Endodermal cell (in vitro differentiated cells): ENCODE measurements around the gene ORM1. TPM values are rescaled to one million over a fixed set of nuclear protein-coding genes. Genes with fewer than 3 reads are reported as not detected.

ENCODE experiments used
- DNase-seq: peaks from one replicate; pipeline ENCODE4 v3.0.0-alpha.2; 2017
- H3K27ac ChIP-seq: 2 replicates; pipeline ENCODE4 v1.5.1; 2013; ENCODE audit warnings: mild to moderate bottlenecking, low read depth, low read length, moderate library complexity
- H3K27me3 ChIP-seq: 2 replicates; pipeline ENCODE4 v1.6.1; 2013; ENCODE audit warnings: mild to moderate bottlenecking, low read length, moderate library complexity; ENCODE audit not compliant: insufficient read depth, control insufficient read depth, poor library complexity, severe bottlenecking
- H3K36me3 ChIP-seq: 2 replicates; pipeline ENCODE4 v1.7.0; 2013; ENCODE audit warnings: mild to moderate bottlenecking, low read length, moderate library complexity; ENCODE audit not compliant: control insufficient read depth, insufficient read depth
- H3K4me1 ChIP-seq: one replicate; pipeline ENCODE4 v1.7.0; 2013; ENCODE audit warnings: low read length; ENCODE audit not compliant: control insufficient read depth, insufficient read depth
- H3K4me3 ChIP-seq: 2 replicates; pipeline ENCODE4 v1.5.1; 2013; ENCODE audit warnings: mild to moderate bottlenecking, low read length, moderate library complexity
- H3K9ac ChIP-seq: 2 replicates; pipeline ENCODE4 v1.6.1; 2013; ENCODE audit warnings: mild to moderate bottlenecking, low read length, moderate library complexity; ENCODE audit not compliant: poor library complexity, severe bottlenecking; ENCODE audit errors: extremely low read depth
- H3K9me3 ChIP-seq: 2 replicates; pipeline ENCODE4 v1.6.1; 2013; ENCODE audit warnings: mild to moderate bottlenecking, low read length, moderate library complexity; ENCODE audit not compliant: control insufficient read depth
- H3K27ac Mint-ChIP-seq: 2 replicates; pipeline ENCODE4 v1.8.0; 2020; ENCODE audit warnings: mixed read lengths
- H3K27me3 Mint-ChIP-seq: 2 replicates; pipeline ENCODE4 v1.8.0; 2021; ENCODE audit warnings: mild to moderate bottlenecking, mixed read lengths; ENCODE audit not compliant: insufficient read depth
- H3K36me3 Mint-ChIP-seq: 2 replicates; pipeline ENCODE4 v1.8.0; 2020; ENCODE audit warnings: low read depth, mixed read lengths
- H3K4me1 Mint-ChIP-seq: 2 replicates; pipeline ENCODE4 v1.8.0; 2020; ENCODE audit warnings: mixed read lengths
- H3K4me3 Mint-ChIP-seq: 2 replicates; pipeline ENCODE4 v1.8.0; 2020; ENCODE audit warnings: mild to moderate bottlenecking, moderate library complexity, mixed read lengths
- H3K9me3 Mint-ChIP-seq: 2 replicates; pipeline ENCODE4 v1.8.0; 2020; ENCODE audit warnings: mild to moderate bottlenecking, mixed read lengths
- WGBS, 2 experiments: methylation state at CpG; one replicate each; pipeline versions ENCODE4 v1.1.5 to v1.1.7; 2013; ENCODE audit warnings: missing lambda C conversion rate in 2 of 2, mixed read lengths in 1 of 2; ENCODE audit not compliant: insufficient coverage in 1 of 2, insufficient read length in 1 of 2; 5-methylcytosine and 5-hydroxymethylcytosine counted together
- total RNA-seq, 2 donors: library from RNA; stranded (reverse); fragmentation: NEBNext Ultra II Directional in 1 of 2; extraction: Animal tissue kit (Norgen Biotek cat#: 25700) in 1 of 2; gene quantifications; 2 replicates in 1 of 2; 3 replicates in 1 of 2; pipeline ENCODE4 v1.2.1, GENCODE V29; 2021
- TF ChIP-seq, protein P1 (sequence below): fragments of 200-600 bp; sonication (generic); conservative IDR thresholded peaks from 2 replicates; pipeline ENCODE4 v1.5.0; 2021; ENCODE audit warnings: antibody characterized with exemption, mild to moderate bottlenecking

ORM1 gene
- total RNA-seq, 2 donors from 2014 or later: 0.59 TPM; not detected in 1

DNA sequence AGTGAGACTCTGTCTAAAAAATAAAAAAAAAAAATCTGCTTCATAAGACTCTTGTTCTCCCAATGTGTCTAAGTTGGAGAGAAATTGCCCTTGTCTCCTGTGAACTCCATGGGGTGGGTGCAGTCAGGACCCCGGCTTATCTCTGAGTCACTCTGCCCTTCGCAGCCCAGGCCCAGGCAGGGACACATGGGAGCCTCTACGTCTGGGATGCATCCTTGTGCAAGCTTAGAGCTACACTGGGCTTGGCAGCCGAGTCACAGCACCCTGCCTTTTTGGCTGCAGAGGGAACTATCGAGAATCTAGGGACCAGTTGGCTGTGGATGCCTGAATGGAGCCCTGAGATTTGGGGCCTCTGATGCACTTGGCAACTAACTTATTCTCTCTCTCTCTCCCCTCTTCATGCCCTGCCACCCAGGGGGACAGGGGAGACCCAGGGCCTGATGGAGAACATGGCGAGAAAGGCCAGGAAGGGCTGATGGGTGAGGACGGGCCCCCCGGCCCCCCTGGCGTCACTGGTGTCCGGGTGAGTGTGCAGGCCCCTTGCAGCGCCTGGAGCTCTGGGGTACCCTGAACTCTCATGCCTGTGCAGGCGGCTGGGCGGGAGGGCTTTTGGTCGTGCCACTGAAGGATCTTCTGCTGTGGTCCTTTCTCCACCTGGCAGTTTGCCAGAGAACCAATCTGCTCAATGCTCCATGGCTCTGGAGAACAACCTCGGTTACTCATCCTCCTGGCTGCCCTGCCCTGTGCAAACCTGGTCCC is 47.5 kb upstream of the ORM1 start:
- DNase-seq: peak; percentile 29

DNA sequence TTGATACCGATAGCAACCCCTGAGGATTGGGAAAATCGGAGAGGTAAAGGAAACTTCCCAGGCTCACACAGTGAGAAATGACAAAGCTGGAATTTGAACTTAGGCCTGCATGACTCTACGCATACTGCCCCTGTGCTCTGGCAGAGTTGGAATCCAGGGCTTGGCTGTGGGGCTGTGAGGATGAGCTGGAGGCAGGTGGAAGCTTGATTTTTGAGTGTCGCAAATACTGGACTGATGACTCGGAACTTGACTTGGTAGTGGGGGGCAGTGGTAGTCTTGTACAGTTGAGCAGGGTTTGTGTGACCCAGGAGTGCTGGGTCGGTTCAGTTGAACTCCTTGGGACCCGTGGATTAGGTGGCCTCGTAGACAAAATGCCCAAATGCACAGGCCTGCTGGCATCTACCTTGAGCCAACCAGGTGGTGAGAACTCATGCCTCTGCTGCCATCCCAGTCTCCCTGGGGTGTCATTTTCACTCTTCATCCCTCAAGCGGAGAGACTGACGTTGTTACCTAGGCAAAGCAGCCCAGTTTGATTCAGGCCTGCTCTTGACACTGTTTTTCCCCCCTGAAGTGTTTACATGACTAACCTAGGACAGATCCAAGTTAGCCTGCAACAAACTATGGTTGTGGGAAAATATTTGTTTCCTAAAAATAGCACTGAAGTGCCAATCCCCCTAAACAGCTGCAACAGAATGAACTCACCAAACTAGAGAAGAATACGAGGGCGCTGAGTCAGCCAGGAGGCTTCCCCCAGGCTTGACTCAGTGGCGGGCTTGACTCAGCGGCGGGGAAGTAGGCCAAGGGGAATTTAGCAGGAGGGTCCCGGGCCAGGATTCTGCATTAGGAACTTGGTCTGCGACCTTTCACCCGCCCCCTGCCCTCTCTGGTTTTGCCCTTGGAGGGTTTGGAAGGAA is 45.7 kb upstream of the ORM1 start:
- H3K9me3 ChIP-seq: no peaks in the 10 kb centered on the region
- DNase-seq: peak; percentile 31
- 94 to 95% methylated on average over 16 to 18 of the region's 18 CpGs for whole genome bisulfite sequencing, 2 experiments
- TF ChIP-seq, protein P1, sequence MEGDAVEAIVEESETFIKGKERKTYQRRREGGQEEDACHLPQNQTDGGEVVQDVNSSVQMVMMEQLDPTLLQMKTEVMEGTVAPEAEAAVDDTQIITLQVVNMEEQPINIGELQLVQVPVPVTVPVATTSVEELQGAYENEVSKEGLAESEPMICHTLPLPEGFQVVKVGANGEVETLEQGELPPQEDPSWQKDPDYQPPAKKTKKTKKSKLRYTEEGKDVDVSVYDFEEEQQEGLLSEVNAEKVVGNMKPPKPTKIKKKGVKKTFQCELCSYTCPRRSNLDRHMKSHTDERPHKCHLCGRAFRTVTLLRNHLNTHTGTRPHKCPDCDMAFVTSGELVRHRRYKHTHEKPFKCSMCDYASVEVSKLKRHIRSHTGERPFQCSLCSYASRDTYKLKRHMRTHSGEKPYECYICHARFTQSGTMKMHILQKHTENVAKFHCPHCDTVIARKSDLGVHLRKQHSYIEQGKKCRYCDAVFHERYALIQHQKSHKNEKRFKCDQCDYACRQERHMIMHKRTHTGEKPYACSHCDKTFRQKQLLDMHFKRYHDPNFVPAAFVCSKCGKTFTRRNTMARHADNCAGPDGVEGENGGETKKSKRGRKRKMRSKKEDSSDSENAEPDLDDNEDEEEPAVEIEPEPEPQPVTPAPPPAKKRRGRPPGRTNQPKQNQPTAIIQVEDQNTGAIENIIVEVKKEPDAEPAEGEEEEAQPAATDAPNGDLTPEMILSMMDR: no peak
- no peak overlapping the region for H3K4me3 Mint-ChIP-seq
- no peaks in the 10 kb centered on the region for H3K9me3 Mint-ChIP-seq
- no peak overlapping the region for H3K9ac ChIP-seq
- H3K27me3 Mint-ChIP-seq: no peaks in the 10 kb centered on the region
- no peak overlapping the region for H3K4me3 ChIP-seq
- no peaks in the 10 kb centered on the region for H3K4me1 ChIP-seq
- H3K4me1 Mint-ChIP-seq: peaks cover 8% of the 10 kb centered on the region
- H3K36me3 ChIP-seq: peaks cover 46% of the 10 kb centered on the region
- no peaks in the 10 kb centered on the region for H3K27me3 ChIP-seq
- no peak overlapping the region for H3K27ac ChIP-seq
- H3K36me3 Mint-ChIP-seq: peaks cover 40% of the 10 kb centered on the region
- H3K27ac Mint-ChIP-seq: no peak overlapping the region

More for the DNA sequence above, 47.5 kb upstream of the ORM1 start:
- no peak overlapping the region for H3K27ac ChIP-seq
- peaks cover 36% of the 10 kb centered on the region for H3K36me3 ChIP-seq
- TF ChIP-seq, protein P1: no peak
- no peaks in the 10 kb centered on the region for H3K27me3 Mint-ChIP-seq
- no peak overlapping the region for H3K9ac ChIP-seq
- no peak overlapping the region for H3K4me3 ChIP-seq
- peaks cover 8% of the 10 kb centered on the region for H3K4me1 Mint-ChIP-seq
- H3K27ac Mint-ChIP-seq: peak overlapping the region; percentile 6
- no peaks in the 10 kb centered on the region for H3K4me1 ChIP-seq
- no peaks in the 10 kb centered on the region for H3K9me3 ChIP-seq
- no peaks in the 10 kb centered on the region for H3K9me3 Mint-ChIP-seq
- 94 to 95% methylated on average over 12 to 15 of the region's 15 CpGs for WGBS, 2 experiments
- H3K27me3 ChIP-seq: no peaks in the 10 kb centered on the region
- H3K36me3 Mint-ChIP-seq: peaks cover 44% of the 10 kb centered on the region
- H3K4me3 Mint-ChIP-seq: no peak overlapping the region

- H3K4me3 Mint-ChIP-seq: no peak overlapping the region
Observed at GRCh38 chr9:114278356-114278755, 44.5 kb upstream of the ORM1 start.

More at GRCh38 chr9:114278356-114278755, 44.5 kb upstream of the ORM1 start:
- Mint-ChIP-seq H3K4me1 (no peaks in the 10 kb centered on the region), H3K36me3 (peaks cover 40% of the 10 kb centered on the region), H3K27me3 (no peaks in the 10 kb centered on the region), H3K27ac (no peak overlapping the region), H3K9me3 (no peaks in the 10 kb centered on the region)
- TF ChIP-seq, protein P1: no peak
- Histone ChIP-seq H3K27ac (no peak overlapping the region), H3K9me3 (no peaks in the 10 kb centered on the region), H3K4me3 (no peak overlapping the region), H3K4me1 (no peaks in the 10 kb centered on the region), H3K36me3 (peaks cover 57% of the 10 kb centered on the region), H3K27me3 (no peaks in the 10 kb centered on the region), H3K9ac (no peak overlapping the region)
- DNase-seq: no peak
- WGBS, 2 experiments: 70 to 100% methylated on average over 1 to 3 of the region's 3 CpGs
